ENCODE measurements around the gene GAB2.

DNA sequence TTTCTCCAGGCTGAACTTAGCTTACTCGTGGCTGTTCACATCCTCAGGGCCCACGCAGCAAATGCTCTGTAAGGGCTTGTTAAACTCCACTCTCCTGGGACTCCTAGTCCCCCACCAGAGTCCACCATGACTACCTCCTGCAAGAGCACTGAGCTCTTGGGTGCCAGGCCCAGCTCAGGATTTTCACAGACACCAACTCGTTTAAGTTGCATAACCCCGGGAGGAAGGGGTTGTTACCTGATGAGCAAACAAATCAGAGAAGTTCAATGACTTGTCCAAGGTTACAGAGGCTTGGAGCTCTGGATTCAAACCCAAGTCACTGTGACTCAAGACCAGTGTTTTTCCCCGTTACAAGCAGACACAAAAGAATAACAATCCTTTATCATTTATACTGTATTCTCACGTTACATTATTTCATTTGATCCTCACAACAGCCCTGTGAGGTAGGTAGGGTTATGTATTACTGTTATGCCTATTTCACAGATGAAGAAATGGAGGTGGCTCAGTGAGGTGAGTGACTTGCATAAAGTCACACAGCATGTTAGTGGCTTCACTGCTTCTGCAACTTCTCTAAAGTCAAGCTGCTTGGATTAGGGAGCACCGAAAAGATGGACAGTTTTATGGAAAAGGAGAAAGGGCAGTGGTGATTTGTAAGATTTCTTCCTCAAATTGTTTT is 246.6 kb downstream of the GAB2 start:
- no peak for TF ChIP-seq POLR2A (IDR thresholded peaks at IDR 0.05; ENCODE audit: low read length)
- no peak for TF ChIP-seq GATA1 (IDR thresholded peaks at IDR 0.05; ENCODE audit: low read depth, low read length)

All from erythroblast (primary cell).